ENCODE measurements around the gene TMEM187.
A peak's percentile ranks its signal among the peaks of the same experiment; 100 is the strongest.

The TMEM187 gene

GRCh38 chrX:153972368-153973126 is at the start of gene TMEM187:
Gene TMEM187 (plus strand): TSS chrX:153972754. CDS start chrX:153982063, 9,309 bp downstream.
- peak; percentile 95 for DNase-seq

- no peak for DNase-seq
Observed at GRCh38 chrX:153922932-153923857, 49.4 kb upstream of the TMEM187 start.

GRCh38 chrX:153924149-153924861 is 48.2 kb upstream of the TMEM187 start:
- no peak for DNase-seq

GRCh38 chrX:153925387-153925738 is 47.2 kb upstream of the TMEM187 start:
- DNase-seq: no peak

- peak; percentile 78 for DNase-seq
Observed at GRCh38 chrX:153925739-153926551, 46.6 kb upstream of the TMEM187 start, which contains the start of gene ARHGAP4. Gene ARHGAP4 (minus strand): TSS chrX:153926264. CDS start chrX:153926202, 62 bp downstream.

- no peak for DNase-seq
Observed at GRCh38 chrX:153926552-153926857, 46.0 kb upstream of the TMEM187 start.

GRCh38 chrX:153926858-153927671 is 45.5 kb upstream of the TMEM187 start:
- peak; percentile 85 for DNase-seq

GRCh38 chrX:153927672-153927921 is 45.0 kb upstream of the TMEM187 start:
- DNase-seq: no peak

GRCh38 chrX:153927922-153928760 is 44.4 kb upstream of the TMEM187 start:
- peak; percentile 95 for DNase-seq

- no peak for DNase-seq
Observed at GRCh38 chrX:153928846-153929245, 43.7 kb upstream of the TMEM187 start.

- DNase-seq: no peak
Observed at GRCh38 chrX:153929576-153929975, 43.0 kb upstream of the TMEM187 start.

GRCh38 chrX:153930011-153930910 is 42.3 kb upstream of the TMEM187 start:
- no peak for DNase-seq

- no peak for DNase-seq
Observed at GRCh38 chrX:153931151-153931550, 41.4 kb upstream of the TMEM187 start.

- no peak for DNase-seq
Observed at GRCh38 chrX:153931748-153932147, 40.8 kb upstream of the TMEM187 start.

GRCh38 chrX:153932220-153932915 is 40.2 kb upstream of the TMEM187 start:
- DNase-seq: no peak

GRCh38 chrX:153933748-153934147 is 38.8 kb upstream of the TMEM187 start:
- DNase-seq: no peak

GRCh38 chrX:153934148-153934761 is 38.3 kb upstream of the TMEM187 start:
- no peak for DNase-seq

- DNase-seq: peak; percentile 85
Observed at GRCh38 chrX:153934762-153935325, 37.7 kb upstream of the TMEM187 start, which contains the start of gene NAA10. Gene NAA10 (minus strand): TSS chrX:153935037. CDS start chrX:153934904, 133 bp downstream.
